B cell (primary cell): Measurements from ENCODE around the gene CYP1B1. TPM values are rescaled to one million over a fixed set of nuclear protein-coding genes. Genes with fewer than 3 reads are reported as not detected.

Experiments
- ATAC-seq: fragments of 200-7000 bp; cut with Tn5 transposase; one replicate; pipeline ENCODE4 v1.10.0; 2021; ENCODE audit warnings: low read depth, mild to moderate bottlenecking, moderate number of reproducible peaks, moderate library complexity
- CTCF ChIA-PET: fragments of 350-600 bp; sonication (Branson Sonifier 250); formaldehyde crosslinking; loops from one replicate; lab custom pipeline; 2021; ENCODE audit warnings: antibody characterized with exemption, inconsistent platforms; lab: Charles Lee
- POLR2A ChIA-PET: fragments of 350-600 bp; sonication (Branson Sonifier 250); formaldehyde crosslinking; loops from one replicate; lab custom pipeline; 2021; ENCODE audit warnings: antibody characterized with exemption; lab: Charles Lee
- DNase-seq: peaks from one replicate; pipeline ENCODE4 v3.0.0; 2013
- H2AFZ ChIP-seq: 2 replicates; pipeline ENCODE4 v1.6.1; 2012; ENCODE audit warnings: mild to moderate bottlenecking, low read depth, low read length; ENCODE audit not compliant: insufficient read depth, poor library complexity, severe bottlenecking
- H3K27ac ChIP-seq, 2 donors: 1 replicate in 1 of 2; 2 replicates in 1 of 2; pipeline ENCODE4 v1.5.1; 2012 to 2013; ENCODE audit warnings: low read length in 2 of 2, mild to moderate bottlenecking in 2 of 2, moderate library complexity in 1 of 2
- H3K27me3 ChIP-seq, 4 experiments: fragments of 200-600 bp in 1 of 4; sonication (generic) in 1 of 4; replicated peaks in 1 of 4; 1 replicate in 2 of 4; 2 replicates in 2 of 4; pipeline versions ENCODE4 v1.6.1 to v1.7.0; 2013 to 2016; ENCODE audit warnings: low read length in 3 of 4, mild to moderate bottlenecking in 2 of 4, mixed read lengths in 1 of 4, moderate library complexity in 1 of 4; ENCODE audit not compliant: insufficient read depth in 4 of 4, control insufficient read depth in 3 of 4; ENCODE audit errors: control extremely low read depth in 1 of 4
- H3K36me3 ChIP-seq, 2 experiments: replicated peaks in 1 of 2; 1 replicate in 1 of 2; 2 replicates in 1 of 2; pipeline versions ENCODE4 v1.6.1 to v1.7.1; 2013; ENCODE audit warnings: low read length in 1 of 2; ENCODE audit not compliant: insufficient read depth in 2 of 2, control insufficient read depth in 1 of 2; ENCODE audit errors: control extremely low read depth in 1 of 2, extremely low read depth in 1 of 2
- H3K4me1 ChIP-seq, 2 donors: fragments of 200-600 bp in 1 of 2; sonication (generic) in 1 of 2; 1 replicate in 1 of 2; 2 replicates in 1 of 2; pipeline versions ENCODE4 v1.5.1 to v1.6.1; 2013 to 2017; ENCODE audit warnings: low read length in 2 of 2; ENCODE audit not compliant: control insufficient read depth in 2 of 2, insufficient read depth in 2 of 2
- H3K4me2 ChIP-seq: replicated peaks from 2 replicates; pipeline ENCODE3; 2012; ENCODE audit warnings: mild to moderate bottlenecking, low read depth, low read length; ENCODE audit not compliant: poor library complexity, severe bottlenecking
- H3K4me3 ChIP-seq, 5 experiments: fragments of 200-600 bp in 1 of 5; sonication (generic) in 1 of 5; 1 replicate in 3 of 5; 2 replicates in 2 of 5; pipeline versions ENCODE4 v1.5.1 to v1.7.0; 2011 to 2016; ENCODE audit warnings: low read length in 4 of 5, mild to moderate bottlenecking in 4 of 5, low read depth in 2 of 5, control low read depth in 1 of 5, moderate library complexity in 1 of 5; ENCODE audit not compliant: insufficient read depth in 1 of 5; ENCODE audit errors: control extremely low read depth in 1 of 5, extremely low read depth in 1 of 5
- H3K79me2 ChIP-seq: fragments of 200-600 bp; sonication (generic); one replicate; pipeline ENCODE4 v1.6.0; 2016; ENCODE audit warnings: low read length; ENCODE audit not compliant: control insufficient read depth, insufficient read depth
- H3K9ac ChIP-seq: fragments of 200-600 bp; sonication (generic); 2 replicates; pipeline ENCODE4 v1.6.1; 2017; ENCODE audit warnings: mild to moderate bottlenecking, low read length, moderate library complexity
- H3K9me3 ChIP-seq, 3 donors: one replicate each; pipeline versions ENCODE4 v1.6.1 to v1.7.1; 2013; ENCODE audit warnings: low read length in 2 of 3; ENCODE audit not compliant: control insufficient read depth in 2 of 3, insufficient read depth in 1 of 3; ENCODE audit errors: control extremely low read depth in 1 of 3
- H4K20me1 ChIP-seq: 2 replicates; pipeline ENCODE4 v1.6.0; 2012; ENCODE audit warnings: mild to moderate bottlenecking, low read length; ENCODE audit not compliant: insufficient read depth, control insufficient read depth, poor library complexity, severe bottlenecking
- H3K27ac Mint-ChIP-seq: one replicate; pipeline ENCODE4 v1.8.0; 2021; ENCODE audit warnings: mixed read lengths
- H3K27me3 Mint-ChIP-seq: one replicate; pipeline ENCODE4 v1.8.0; 2021; ENCODE audit warnings: mixed read lengths
- H3K4me1 Mint-ChIP-seq: one replicate; pipeline ENCODE4 v1.8.0; 2021; ENCODE audit warnings: mixed read lengths
- H3K4me3 Mint-ChIP-seq: one replicate; pipeline ENCODE4 v1.8.0; 2021; ENCODE audit warnings: mixed read lengths
- H3K9me3 Mint-ChIP-seq: one replicate; pipeline ENCODE4 v1.8.0; 2022; ENCODE audit warnings: mixed read lengths; ENCODE audit not compliant: insufficient read depth
- CTCF ChIP-seq: fragments of 200-600 bp; IDR thresholded peaks from one replicate; pipeline ENCODE4 v1.8.0; 2022; ENCODE audit warnings: antibody characterized with exemption, mild to moderate bottlenecking
- EZH2 ChIP-seq: IDR thresholded peaks from 2 replicates; pipeline ENCODE4 v1.6.1; 2012; ENCODE audit warnings: borderline replicate concordance, low read depth, mild to moderate bottlenecking, moderate library complexity, low read length; ENCODE audit not compliant: insufficient read depth, poor library complexity, severe bottlenecking
- WGBS: methylation state at CpG from one replicate; pipeline ENCODE4 v1.1.5; 2013; ENCODE audit warnings: missing lambda C conversion rate; ENCODE audit not compliant: insufficient coverage; 5-methylcytosine and 5-hydroxymethylcytosine counted together
- intact Hi-C: fragments of 100-400 bp; cut with micrococcal nuclease; formaldehyde crosslinking; loops from one replicate; pipeline ENCODE4 v1.10.0; 2022
- polyA plus RNA-seq: library from polyadenylated mRNA; depleted of rRNA; stranded (reverse); fragments of >200 nt; gene quantifications from 2 replicates; pipeline ENCODE4 v1.2.3, GENCODE V29; 2012
- total RNA-seq, 2 donors: library from RNA; stranded (reverse); fragments of 120-200 nt in 1 of 2; gene quantifications; 1 replicate in 1 of 2; 2 replicates in 1 of 2; pipeline versions ENCODE4 v1.2.3 to v1.2.4, GENCODE V29; 2013 to 2022

Gene CYP1B1
- total and polyA plus RNA-seq, 2 donors (not counting 1 experiment from before 2014, with no cell fraction given), result 0.31 to 0.89 TPM

GRCh38 chr2:38065502-38066135, 10.3 kb downstream of the CYP1B1 start:
- POLR2A ChIA-PET, result no interaction called here
- Histone ChIP-seq H4K20me1 (no peaks in the 10 kb centered on the region), H3K27me3 (no peaks in the 10 kb centered on the region), H3K4me1 (no peaks in the 10 kb centered on the region), H3K27ac (no peak overlapping the region), H2AFZ (no peak overlapping the region), H3K9ac (no peak overlapping the region), H3K36me3 (no peaks in the 10 kb centered on the region), H3K9me3 (no peaks in the 10 kb centered on the region), H3K79me2 (no peaks in the 10 kb centered on the region), H3K4me3 (no peak overlapping the region), H3K4me2 (no peak overlapping the region)
- Mint-ChIP-seq H3K27ac (no peak overlapping the region), H3K9me3 (no peaks in the 10 kb centered on the region), H3K4me1 (no peaks in the 10 kb centered on the region), H3K4me3 (no peak overlapping the region), H3K27me3 (peaks cover 9% of the 10 kb centered on the region)
- intact Hi-C loops, result no loop called here
- 100% methylated on average over 3 of the region's 6 CpGs for WGBS
- TF ChIP-seq CTCF, result no peak
- TF ChIP-seq EZH2, result no peak
- CTCF ChIA-PET, result no interaction called here
- DNase-seq, result no peak
- ATAC-seq, result no peak

GRCh38 chr2:38064801-38065501, 11.0 kb downstream of the CYP1B1 start:
- Mint-ChIP-seq H3K27ac (no peak overlapping the region), H3K27me3 (peaks cover 9% of the 10 kb centered on the region), H3K4me3 (no peak overlapping the region), H3K4me1 (no peaks in the 10 kb centered on the region), H3K9me3 (no peaks in the 10 kb centered on the region)
- H4K20me1 ChIP-seq, result no peaks in the 10 kb centered on the region
- DNase-seq (no peak), ATAC-seq (no peak)
- no peaks in the 10 kb centered on the region for H3K36me3 ChIP-seq
- no peaks in the 10 kb centered on the region for H3K4me1 ChIP-seq
- ChIA-PET POLR2A (no interaction called here), CTCF (no interaction called here)
- no peak overlapping the region for H2AFZ ChIP-seq
- H3K4me2 ChIP-seq, result no peak overlapping the region
- no peak for TF ChIP-seq EZH2
- no peak for TF ChIP-seq CTCF
- intact Hi-C loops, result no loop called here
- no peaks in the 10 kb centered on the region for H3K79me2 ChIP-seq
- no peak overlapping the region for H3K27ac ChIP-seq
- H3K4me3 ChIP-seq, result no peak overlapping the region
- H3K27me3 ChIP-seq, result no peaks in the 10 kb centered on the region
- H3K9ac ChIP-seq, result no peak overlapping the region
- WGBS, result 86% methylated on average over 1 of the region's 5 CpGs
- H3K9me3 ChIP-seq, result no peaks in the 10 kb centered on the region
